ENCODE measurements around the gene FNDC3B.
A peak's percentile ranks its signal among the peaks of the same experiment; 100 is the strongest.

Gene FNDC3B

GRCh38 chr3:172272698-172273097, 233.3 kb downstream of the FNDC3B start:
- no peak for DNase-seq

GRCh38 chr3:172273378-172273777, 234.0 kb downstream of the FNDC3B start:
- DNase-seq = no peak

- no peak for DNase-seq
Observed at GRCh38 chr3:172274906-172275305, 235.5 kb downstream of the FNDC3B start.

- DNase-seq = peak; percentile 39
Observed at GRCh38 chr3:172275586-172275985, 236.2 kb downstream of the FNDC3B start.

GRCh38 chr3:172276103-172276502, 236.7 kb downstream of the FNDC3B start:
- DNase-seq = no peak

GRCh38 chr3:172277151-172277652, 237.8 kb downstream of the FNDC3B start:
- no peak for DNase-seq

GRCh38 chr3:172279191-172279640, 239.8 kb downstream of the FNDC3B start:
- peak; percentile 52 for DNase-seq

GRCh38 chr3:172279974-172280373, 240.6 kb downstream of the FNDC3B start:
- DNase-seq = no peak

GRCh38 chr3:172280406-172281051, 241.2 kb downstream of the FNDC3B start:
- DNase-seq = peak; percentile 33

GRCh38 chr3:172281884-172282283, 242.5 kb downstream of the FNDC3B start:
- no peak for DNase-seq

- no peak for DNase-seq
Observed at GRCh38 chr3:172282850-172283249, 243.5 kb downstream of the FNDC3B start.

GRCh38 chr3:172283841-172284357, 244.5 kb downstream of the FNDC3B start:
- no peak for DNase-seq

GRCh38 chr3:172285844-172286243, 246.5 kb downstream of the FNDC3B start:
- DNase-seq = no peak

- no peak for DNase-seq
Observed at GRCh38 chr3:172286548-172287148, 247.3 kb downstream of the FNDC3B start.

- no peak for DNase-seq
Observed at GRCh38 chr3:172287937-172288477, 248.6 kb downstream of the FNDC3B start.

GRCh38 chr3:172288651-172289050, 249.3 kb downstream of the FNDC3B start:
- no peak for DNase-seq

- DNase-seq = no peak
Observed at GRCh38 chr3:172289583-172289982, 250.2 kb downstream of the FNDC3B start.

- DNase-seq = no peak
Observed at GRCh38 chr3:172290457-172290856, 251.1 kb downstream of the FNDC3B start.

GRCh38 chr3:172291650-172292049, 252.3 kb downstream of the FNDC3B start:
- DNase-seq = no peak

GRCh38 chr3:172292422-172292821, 253.0 kb downstream of the FNDC3B start:
- DNase-seq = no peak

- DNase-seq = no peak
Observed at GRCh38 chr3:172293093-172293492, 253.7 kb downstream of the FNDC3B start.

GRCh38 chr3:172294223-172294806, 254.9 kb downstream of the FNDC3B start:
- DNase-seq = no peak

GRCh38 chr3:172296248-172296974, 257.0 kb downstream of the FNDC3B start:
- DNase-seq = no peak

All from NCI-H2171 treated with DMSO at 0.1 percent for 48 hours (cell line).